Hepatocyte (in vitro differentiated cells): Measurements from ENCODE around the gene PRPF8.

Experiments used
- EZH2phosphoT487 ChIP-seq: fragments of 200-600 bp; sonication (generic); IDR thresholded peaks from one replicate; pipeline ENCODE4 v1.6.1; 2018; ENCODE audit warnings: antibody characterized with exemption, mild to moderate bottlenecking, low read depth, moderate library complexity; ENCODE audit not compliant: unreplicated experiment, severe bottlenecking
- TF ChIP-seq, protein P1 (sequence below): fragments of 200-600 bp; sonication (generic); IDR thresholded peaks from 2 replicates; pipeline ENCODE4 v1.5.1; 2016; ENCODE audit warnings: antibody characterized with exemption, mild to moderate bottlenecking; ENCODE audit not compliant: poor library complexity

DNA sequence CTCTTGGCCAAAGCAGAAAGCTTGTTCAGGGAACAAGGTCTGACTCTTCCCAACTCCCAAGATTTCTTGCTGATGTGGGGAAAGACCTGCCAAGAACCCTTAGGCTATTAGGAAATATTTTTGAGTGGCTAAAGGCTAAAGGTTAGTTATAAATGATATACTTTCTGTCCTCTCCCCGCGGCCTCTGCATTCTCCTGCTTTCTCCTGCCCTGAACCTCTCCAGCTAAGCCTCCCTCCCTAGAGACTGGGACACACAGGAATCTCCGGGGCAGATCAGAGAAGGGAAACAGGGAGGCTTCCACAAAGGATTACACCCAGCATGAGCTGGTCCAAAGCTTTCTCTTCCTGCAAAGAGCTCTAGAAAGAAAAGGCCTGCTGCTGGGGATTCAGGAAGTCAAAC lies 58.3 kb downstream of the PRPF8 start:
- TF ChIP-seq, protein P1, sequence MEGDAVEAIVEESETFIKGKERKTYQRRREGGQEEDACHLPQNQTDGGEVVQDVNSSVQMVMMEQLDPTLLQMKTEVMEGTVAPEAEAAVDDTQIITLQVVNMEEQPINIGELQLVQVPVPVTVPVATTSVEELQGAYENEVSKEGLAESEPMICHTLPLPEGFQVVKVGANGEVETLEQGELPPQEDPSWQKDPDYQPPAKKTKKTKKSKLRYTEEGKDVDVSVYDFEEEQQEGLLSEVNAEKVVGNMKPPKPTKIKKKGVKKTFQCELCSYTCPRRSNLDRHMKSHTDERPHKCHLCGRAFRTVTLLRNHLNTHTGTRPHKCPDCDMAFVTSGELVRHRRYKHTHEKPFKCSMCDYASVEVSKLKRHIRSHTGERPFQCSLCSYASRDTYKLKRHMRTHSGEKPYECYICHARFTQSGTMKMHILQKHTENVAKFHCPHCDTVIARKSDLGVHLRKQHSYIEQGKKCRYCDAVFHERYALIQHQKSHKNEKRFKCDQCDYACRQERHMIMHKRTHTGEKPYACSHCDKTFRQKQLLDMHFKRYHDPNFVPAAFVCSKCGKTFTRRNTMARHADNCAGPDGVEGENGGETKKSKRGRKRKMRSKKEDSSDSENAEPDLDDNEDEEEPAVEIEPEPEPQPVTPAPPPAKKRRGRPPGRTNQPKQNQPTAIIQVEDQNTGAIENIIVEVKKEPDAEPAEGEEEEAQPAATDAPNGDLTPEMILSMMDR = no peak
- TF ChIP-seq EZH2phosphoT487 = no peak
